ENCODE results near the gene SLX4.
"Not testable (repeated sequence)": the region's sequence is repeated elsewhere in the genome, so short reads cannot be mapped to it uniquely, and the experiment has no call there.

SLX4 gene

DNA sequence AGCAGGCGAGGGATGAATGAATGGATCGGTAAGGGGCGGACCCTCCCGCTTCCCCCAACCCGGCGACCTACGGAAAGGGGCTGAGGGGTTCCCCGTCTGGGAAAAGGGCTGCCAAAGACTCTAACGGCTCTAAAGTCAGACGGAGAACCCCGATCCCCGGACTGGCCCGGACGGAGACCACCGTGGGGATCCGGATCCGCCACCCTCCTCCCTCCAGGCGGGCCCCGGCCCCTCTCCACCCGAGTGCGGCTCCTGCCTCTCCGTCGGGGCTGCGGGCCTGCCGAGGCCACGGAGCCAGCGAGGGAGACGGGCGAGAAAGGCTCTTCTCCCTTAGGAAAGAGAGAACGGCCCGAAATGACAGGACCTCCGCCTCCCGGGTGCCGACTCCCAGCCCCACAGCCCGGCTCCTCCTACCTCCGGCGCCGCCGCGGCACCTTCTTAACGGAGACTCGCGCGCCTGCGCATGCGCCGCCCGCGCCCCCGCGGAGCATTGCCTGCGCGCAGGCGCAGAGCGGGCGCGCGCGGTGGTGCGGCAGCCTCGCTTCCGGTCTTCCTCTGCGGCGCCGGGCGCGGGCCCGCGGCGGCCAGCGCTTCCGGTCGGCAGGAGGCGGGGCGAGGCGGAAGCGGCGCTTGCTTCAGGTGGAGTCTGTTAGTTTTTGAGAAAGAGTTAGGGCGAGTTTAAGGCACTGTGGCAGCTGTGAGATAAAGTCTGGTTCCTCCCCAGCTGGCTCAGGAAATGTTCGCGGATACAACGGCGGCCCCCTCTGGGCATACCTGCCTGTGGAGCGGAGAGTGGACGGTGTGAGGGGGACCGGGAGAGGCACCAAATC lies at the start of gene SLX4:
TSS of gene SLX4 (minus strand) at position 461 of the 830 bp plus-strand sequence. CDS start 2,642 bp downstream, outside the sequence.
- peak; percentile 89 for DNase-seq

GRCh38 chr16:3659251-3659650 lies 47.8 kb upstream of the SLX4 start:
- DNase-seq = no peak

DNA sequence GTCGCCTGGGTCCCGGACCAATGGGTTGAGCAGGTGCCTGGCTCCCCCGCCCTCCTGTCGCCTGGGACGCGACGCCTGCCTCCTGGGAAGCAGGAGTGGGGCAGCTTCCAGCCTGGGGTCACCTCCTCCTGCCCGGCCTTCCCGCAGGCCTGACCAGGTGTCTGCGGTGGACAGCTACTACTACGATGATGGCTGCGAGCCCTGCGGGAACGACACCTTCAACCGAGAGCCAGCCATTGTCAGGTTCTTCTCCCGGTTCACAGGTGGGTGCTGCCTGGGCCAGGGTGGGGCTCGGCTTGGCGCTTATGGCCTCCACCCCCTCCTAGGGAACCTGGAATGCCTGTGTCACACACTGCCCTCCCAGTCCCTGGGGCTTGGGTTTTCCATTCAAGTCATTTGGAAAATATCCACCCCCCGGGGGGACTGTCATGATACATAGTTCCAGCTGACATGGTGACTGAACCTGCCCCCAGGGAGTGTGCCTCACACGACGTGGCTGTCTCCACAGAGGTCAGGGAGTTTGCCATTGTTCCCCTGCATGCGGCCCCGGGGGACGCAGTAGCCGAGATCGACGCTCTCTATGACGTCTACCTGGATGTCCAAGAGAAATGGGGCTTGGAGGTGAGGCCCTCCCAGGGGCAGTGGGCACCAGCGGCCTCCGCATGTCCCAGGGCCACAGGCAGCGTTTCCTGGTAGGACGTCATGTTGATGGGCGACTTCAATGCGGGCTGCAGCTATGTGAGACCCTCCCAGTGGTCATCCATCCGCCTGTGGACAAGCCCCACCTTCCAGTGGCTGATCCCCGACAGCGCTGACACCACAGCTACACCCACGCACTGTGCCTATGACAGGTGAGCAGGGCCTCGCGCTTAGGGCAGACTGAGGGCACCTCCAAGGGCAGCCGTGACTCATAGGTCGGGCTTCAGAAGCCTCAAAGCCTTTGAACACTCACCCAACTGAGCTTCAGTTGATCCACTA lies 45.4 kb upstream of the SLX4 start:
- no peak for DNase-seq

- DNase-seq = not testable (repeated sequence)
Observed at GRCh38 chr16:3656160-3656490, 44.7 kb upstream of the SLX4 start.

DNA sequence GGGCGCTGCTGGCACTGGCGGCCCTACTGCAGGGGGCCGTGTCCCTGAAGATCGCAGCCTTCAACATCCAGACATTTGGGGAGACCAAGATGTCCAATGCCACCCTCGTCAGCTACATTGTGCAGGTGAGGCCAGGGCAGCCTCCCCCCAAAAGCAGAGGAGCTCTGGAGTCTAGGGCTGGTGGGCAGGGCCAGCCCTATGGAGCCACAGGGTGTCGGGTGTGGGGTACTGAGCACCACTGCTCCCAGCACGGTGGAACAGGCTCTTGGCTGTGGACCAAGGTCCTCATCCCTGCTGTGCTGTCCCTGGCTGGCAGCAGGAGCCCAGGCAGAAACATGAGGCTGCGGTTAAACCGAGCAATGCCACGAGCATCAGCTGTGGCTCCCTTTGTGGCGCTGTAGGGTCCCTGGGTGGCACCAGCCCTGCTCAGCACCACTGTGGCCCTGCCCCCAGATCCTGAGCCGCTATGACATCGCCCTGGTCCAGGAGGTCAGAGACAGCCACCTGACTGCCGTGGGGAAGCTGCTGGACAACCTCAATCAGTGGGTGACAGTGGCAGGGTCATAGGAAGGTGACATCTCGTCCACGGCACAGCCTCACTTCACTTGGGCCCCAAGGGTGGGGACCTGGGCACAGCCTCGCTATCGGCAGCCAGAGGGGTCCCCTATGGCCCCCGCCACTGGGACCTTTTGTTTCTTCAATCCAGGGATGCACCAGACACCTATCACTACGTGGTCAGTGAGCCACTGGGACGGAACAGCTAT lies 44.2 kb upstream of the SLX4 start:
- DNase-seq = no peak

- DNase-seq = no peak
Observed at GRCh38 chr16:3655030-3655395, 43.6 kb upstream of the SLX4 start.

DNA sequence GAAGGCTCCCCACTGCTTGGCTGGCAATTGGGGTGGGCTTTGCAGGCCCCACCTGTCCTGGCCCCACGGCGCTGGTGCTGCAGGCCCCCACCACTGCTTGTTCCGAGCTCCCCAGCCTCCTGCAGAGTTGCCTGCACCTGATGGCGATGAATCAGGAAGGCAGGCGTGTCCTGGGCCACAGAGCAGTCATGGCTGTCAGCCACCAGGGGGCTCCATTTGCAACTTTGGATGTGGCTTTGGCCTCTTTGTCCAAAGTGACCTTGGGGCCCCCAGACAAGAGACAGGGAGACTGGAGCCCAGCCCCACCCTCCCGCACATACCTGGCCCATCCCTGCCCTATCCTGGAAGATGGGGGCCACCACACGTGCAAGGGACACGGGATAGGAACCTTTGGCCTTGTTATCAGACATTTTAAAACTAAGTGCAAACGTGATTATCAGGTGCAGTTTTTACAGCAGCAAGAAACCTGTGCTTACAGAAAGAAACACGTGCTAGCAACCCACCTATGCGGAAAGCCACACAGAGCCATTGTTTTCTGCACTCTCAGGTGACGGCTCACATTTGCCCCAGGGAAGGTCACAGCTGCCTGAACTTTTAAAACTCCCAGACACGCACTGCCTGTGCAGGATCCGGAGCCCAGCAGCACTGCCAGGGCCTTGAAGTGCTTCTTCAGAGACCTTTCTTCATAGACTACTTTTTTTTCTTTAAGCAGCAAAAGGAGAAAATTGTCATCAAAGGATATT lies 43.0 kb upstream of the SLX4 start, which contains the start of gene DNASE1:
TSS of gene DNASE1 (plus strand) at position 443 of the 743 bp plus-strand sequence. CDS start 683 bp downstream, outside the sequence.
- DNase-seq = peak; percentile 10

- DNase-seq = no peak
Observed at GRCh38 chr16:3652373-3653195, 41.2 kb upstream of the SLX4 start.

- no peak for DNase-seq
Observed at GRCh38 chr16:3651461-3652372, 40.3 kb upstream of the SLX4 start.

- DNase-seq = no peak
Observed at GRCh38 chr16:3650631-3651265, 39.3 kb upstream of the SLX4 start.

GRCh38 chr16:3646348-3646920 lies 35.0 kb upstream of the SLX4 start:
- peak; percentile 78 for DNase-seq

- DNase-seq = no peak
Observed at GRCh38 chr16:3645504-3646347, 34.3 kb upstream of the SLX4 start.

DNA sequence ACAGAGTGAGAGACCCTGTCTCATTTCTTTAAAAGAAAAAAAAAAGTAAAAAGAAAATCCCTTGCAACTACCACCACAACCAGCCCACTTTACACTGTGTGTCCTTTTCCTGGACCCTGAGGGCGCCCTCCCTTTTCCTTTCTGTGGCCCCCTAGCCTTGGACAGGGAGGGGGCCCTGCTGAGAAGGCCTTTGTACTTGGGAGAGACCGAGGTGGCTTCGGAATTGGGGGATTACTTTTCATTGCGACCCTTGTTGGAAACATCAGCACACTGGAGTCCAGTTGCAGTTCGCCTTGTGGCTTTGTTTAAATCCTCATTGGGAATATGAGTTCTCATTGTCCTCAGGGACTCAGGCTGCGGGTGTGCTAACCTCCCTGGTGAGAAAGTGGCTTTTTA lies 33.7 kb upstream of the SLX4 start:
- DNase-seq = no peak

- no peak for DNase-seq
Observed at GRCh38 chr16:3643095-3643730, 31.8 kb upstream of the SLX4 start.

DNA sequence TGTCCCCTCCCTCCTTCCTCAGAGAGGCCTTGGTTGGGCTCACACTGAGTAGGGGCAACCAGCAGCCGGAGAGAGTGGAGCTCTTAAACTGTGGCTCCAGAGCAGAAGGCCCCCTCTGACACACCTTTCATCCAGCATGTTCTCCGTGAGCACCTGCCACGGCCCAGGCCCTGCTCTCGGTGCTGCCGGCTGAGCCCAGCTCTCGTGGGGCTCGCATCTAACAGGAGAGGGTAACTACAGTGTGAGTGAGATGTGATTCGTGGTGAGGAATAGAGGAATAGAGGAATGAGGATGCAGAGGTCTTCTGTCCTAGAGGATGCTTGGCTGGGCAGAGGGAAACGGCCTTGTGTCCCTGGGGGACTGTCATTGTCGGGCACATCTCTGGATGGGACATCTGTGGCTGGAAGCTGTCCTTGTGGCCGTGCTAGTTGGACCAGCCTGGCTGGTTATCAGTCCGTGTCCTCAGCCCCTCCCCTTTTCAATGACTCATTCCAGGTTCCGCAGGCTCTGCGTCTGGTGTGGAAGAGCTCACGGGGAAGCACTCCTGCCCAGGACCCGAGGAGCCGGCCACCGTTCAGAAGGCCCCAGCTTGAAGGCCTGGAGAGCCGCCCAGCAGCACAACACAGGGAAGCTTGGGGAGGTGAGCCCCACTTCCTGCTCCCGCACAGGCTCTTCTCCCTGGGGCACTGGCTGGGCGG lies 31.1 kb upstream of the SLX4 start:
- no peak for DNase-seq

GRCh38 chr16:3641801-3642396 lies 30.5 kb upstream of the SLX4 start:
- DNase-seq = no peak
